Measurements from ENCODE around the gene OR51Q1. TPM values are rescaled to one million over a fixed set of nuclear protein-coding genes. Genes with fewer than 3 reads are reported as not detected.
A peak's percentile ranks its signal among the peaks of the same experiment; 100 is the strongest.

OR51Q1 gene, protein sequence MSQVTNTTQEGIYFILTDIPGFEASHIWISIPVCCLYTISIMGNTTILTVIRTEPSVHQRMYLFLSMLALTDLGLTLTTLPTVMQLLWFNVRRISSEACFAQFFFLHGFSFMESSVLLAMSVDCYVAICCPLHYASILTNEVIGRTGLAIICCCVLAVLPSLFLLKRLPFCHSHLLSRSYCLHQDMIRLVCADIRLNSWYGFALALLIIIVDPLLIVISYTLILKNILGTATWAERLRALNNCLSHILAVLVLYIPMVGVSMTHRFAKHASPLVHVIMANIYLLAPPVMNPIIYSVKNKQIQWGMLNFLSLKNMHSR
- not detected for total RNA-seq

GRCh38 chr11:5421811-5422210 lies at the start of gene OR51Q1:
OR51Q1 (plus strand) TSS chr11:5422111; CDS start chr11:5422201, 90 bp downstream.
- Histone ChIP-seq H3K36me3 (no peaks in the 10 kb centered on the region), H3K27ac (no peak within 1 kb of the TSS), H3K27me3 (no peaks in the 10 kb centered on the region), H3K4me3 (no peak within 1 kb of the TSS), H3K9me3 (no peaks in the 10 kb centered on the region), H3K4me1 (no peaks in the 10 kb centered on the region)
- TF ChIP-seq, protein P1, sequence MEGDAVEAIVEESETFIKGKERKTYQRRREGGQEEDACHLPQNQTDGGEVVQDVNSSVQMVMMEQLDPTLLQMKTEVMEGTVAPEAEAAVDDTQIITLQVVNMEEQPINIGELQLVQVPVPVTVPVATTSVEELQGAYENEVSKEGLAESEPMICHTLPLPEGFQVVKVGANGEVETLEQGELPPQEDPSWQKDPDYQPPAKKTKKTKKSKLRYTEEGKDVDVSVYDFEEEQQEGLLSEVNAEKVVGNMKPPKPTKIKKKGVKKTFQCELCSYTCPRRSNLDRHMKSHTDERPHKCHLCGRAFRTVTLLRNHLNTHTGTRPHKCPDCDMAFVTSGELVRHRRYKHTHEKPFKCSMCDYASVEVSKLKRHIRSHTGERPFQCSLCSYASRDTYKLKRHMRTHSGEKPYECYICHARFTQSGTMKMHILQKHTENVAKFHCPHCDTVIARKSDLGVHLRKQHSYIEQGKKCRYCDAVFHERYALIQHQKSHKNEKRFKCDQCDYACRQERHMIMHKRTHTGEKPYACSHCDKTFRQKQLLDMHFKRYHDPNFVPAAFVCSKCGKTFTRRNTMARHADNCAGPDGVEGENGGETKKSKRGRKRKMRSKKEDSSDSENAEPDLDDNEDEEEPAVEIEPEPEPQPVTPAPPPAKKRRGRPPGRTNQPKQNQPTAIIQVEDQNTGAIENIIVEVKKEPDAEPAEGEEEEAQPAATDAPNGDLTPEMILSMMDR (IDR thresholded peaks at IDR 0.05), result no peak
- DNase-seq (ENCODE audit: low spot score), result no peak

GRCh38 chr11:5380740-5381342 lies 41.1 kb upstream of the OR51Q1 start:
- no peak overlapping the region for H3K27ac ChIP-seq
- no peaks in the 10 kb centered on the region for H3K4me1 ChIP-seq
- TF ChIP-seq, protein P1 (IDR thresholded peaks at IDR 0.05), result peak in 1 of 2 donors; percentile 81
- no peaks in the 10 kb centered on the region for H3K27me3 ChIP-seq
- no peak for DNase-seq (ENCODE audit: low spot score)
- no peaks in the 10 kb centered on the region for H3K9me3 ChIP-seq
- no peaks in the 10 kb centered on the region for H3K36me3 ChIP-seq
- H3K4me3 ChIP-seq, result no peak overlapping the region

DNA sequence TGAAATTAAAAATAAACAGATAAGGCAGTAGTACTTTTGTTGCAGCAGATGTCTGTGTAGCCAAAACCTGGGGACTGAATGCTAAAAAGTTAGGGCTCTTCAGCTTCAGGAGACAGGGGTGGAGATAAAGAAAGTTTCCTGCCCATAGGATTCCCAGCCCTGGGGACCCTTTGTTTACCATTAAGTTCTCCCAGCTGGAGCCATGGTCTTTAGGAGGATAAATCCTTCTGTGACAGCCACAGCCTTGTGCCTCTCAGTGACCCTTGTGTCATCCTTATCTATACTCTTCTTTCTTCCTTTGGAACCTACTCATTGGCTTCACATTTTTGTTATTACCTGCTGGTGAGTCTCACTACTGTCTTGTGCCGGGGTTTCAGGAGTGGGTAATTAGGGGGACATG lies 38.3 kb upstream of the OR51Q1 start, which contains the start of gene OR51M1:
OR51M1 (plus strand) TSS at position 237 of the 400 bp plus-strand sequence. CDS start 5,587 bp downstream, outside the sequence.
- no peaks in the 10 kb centered on the region for H3K4me1 ChIP-seq
- TF ChIP-seq, protein P1 (IDR thresholded peaks at IDR 0.05), result no peak
- H3K4me3 ChIP-seq, result no peak within 1 kb of the TSS
- H3K27ac ChIP-seq, result no peak within 1 kb of the TSS
- DNase-seq (ENCODE audit: low spot score), result no peak
- no peaks in the 10 kb centered on the region for H3K27me3 ChIP-seq
- no peaks in the 10 kb centered on the region for H3K36me3 ChIP-seq
- H3K9me3 ChIP-seq, result no peaks in the 10 kb centered on the region

DNA sequence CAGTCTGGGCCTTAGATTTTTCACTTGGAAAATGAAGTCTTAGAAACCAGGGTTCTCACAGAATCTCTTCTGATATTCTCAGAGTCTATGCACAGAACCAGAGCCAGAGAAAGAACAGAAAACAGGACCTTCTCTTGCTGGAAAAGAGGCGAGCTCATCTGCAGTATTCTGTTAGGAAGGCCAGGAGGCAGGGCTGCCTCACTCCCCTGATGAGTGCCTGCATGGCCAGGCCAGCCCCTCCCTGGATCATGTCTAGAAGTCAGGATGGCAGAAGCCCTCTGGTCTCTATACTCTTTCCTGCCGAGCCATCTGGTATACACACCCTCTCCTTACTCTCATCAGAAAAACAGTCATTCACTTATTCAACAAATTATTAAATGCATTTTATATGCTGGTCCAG lies 37.6 kb upstream of the OR51Q1 start:
- H3K4me1 ChIP-seq, result no peaks in the 10 kb centered on the region
- H3K27me3 ChIP-seq, result no peaks in the 10 kb centered on the region
- H3K27ac ChIP-seq, result no peak overlapping the region
- H3K9me3 ChIP-seq, result no peaks in the 10 kb centered on the region
- DNase-seq (ENCODE audit: low spot score), result no peak
- H3K4me3 ChIP-seq, result no peak overlapping the region
- TF ChIP-seq, protein P1 (IDR thresholded peaks at IDR 0.05), result no peak
- H3K36me3 ChIP-seq, result no peaks in the 10 kb centered on the region

DNA sequence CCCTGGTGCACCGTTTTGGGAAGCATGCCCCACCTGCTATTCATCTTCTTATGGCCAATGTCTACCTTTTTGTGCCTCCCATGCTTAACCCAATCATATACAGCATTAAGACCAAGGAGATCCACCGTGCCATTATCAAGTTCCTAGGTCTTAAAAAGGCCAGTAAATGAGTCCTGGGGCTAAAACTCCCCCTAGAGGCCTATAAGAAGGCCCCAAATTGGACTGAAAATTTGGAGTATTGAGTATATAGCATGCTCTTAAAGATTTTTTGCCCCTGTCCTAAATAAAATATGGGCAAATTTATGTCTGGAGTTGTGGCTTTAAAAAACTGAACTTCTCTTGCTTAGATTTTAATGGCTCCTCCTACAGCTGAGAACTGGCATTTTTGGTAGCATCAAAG lies 31.7 kb upstream of the OR51Q1 start:
- DNase-seq (ENCODE audit: low spot score), result no peak
- Histone ChIP-seq H3K27me3 (no peaks in the 10 kb centered on the region), H3K4me1 (no peaks in the 10 kb centered on the region), H3K27ac (no peak overlapping the region), H3K36me3 (no peaks in the 10 kb centered on the region), H3K9me3 (no peaks in the 10 kb centered on the region), H3K4me3 (no peak overlapping the region)
- TF ChIP-seq, protein P1 (IDR thresholded peaks at IDR 0.05), result no peak

Data from right atrium auricular region (tissue), 2 donors.